OCI-LY3 (cell line): Measurements from ENCODE around the gene C12orf75.

Source experiments
- H2AFZ ChIP-seq: fragments of 200-600, 300-600 bp; shearing (Covaris generic); 2 replicates; pipeline ENCODE4 v1.6.0; 2014; ENCODE audit warnings: antibody characterized with exemption, low read depth, low read length
- H3K27ac ChIP-seq: fragments of 200-600, 300-600 bp; sonication (generic); 2 replicates; pipeline ENCODE4 v1.5.1; 2014; ENCODE audit warnings: mild to moderate bottlenecking, low read length, moderate library complexity, mixed read lengths
- H3K27me3 ChIP-seq: fragments of 200-600, 300-600 bp; sonication (generic); 2 replicates; pipeline ENCODE4 v1.6.1; 2014; ENCODE audit warnings: low read depth, low read length, mixed read lengths
- H3K36me3 ChIP-seq: fragments of 200-600, 300-600 bp; sonication (generic); replicated peaks from 2 replicates; pipeline ENCODE3; 2014; ENCODE audit warnings: low read depth, low read length, mixed read lengths
- H3K4me1 ChIP-seq: fragments of 300-600, 200-600 bp; sonication (generic); 2 replicates; pipeline ENCODE4 v1.6.1; 2014; ENCODE audit warnings: low read length, mixed read lengths
- H3K4me2 ChIP-seq: fragments of 200-600, 300-600 bp; sonication (generic); 2 replicates; pipeline ENCODE4 v1.6.1; 2014; ENCODE audit warnings: low read length, mixed read lengths
- H3K4me3 ChIP-seq: fragments of 300-600, 200-600 bp; sonication (generic); 2 replicates; pipeline ENCODE4 v1.5.1; 2014; ENCODE audit warnings: antibody characterized with exemption, mild to moderate bottlenecking, low read length, moderate library complexity
- H3K79me2 ChIP-seq: fragments of 300-600, 200-600 bp; shearing (Covaris generic); 2 replicates; pipeline ENCODE4 v1.6.1; 2014; ENCODE audit warnings: mild to moderate bottlenecking, low read length, mixed read lengths
- H3K9ac ChIP-seq: fragments of 300-600, 200-600 bp; shearing (Covaris generic); 2 replicates; pipeline ENCODE4 v1.6.0; 2014; ENCODE audit warnings: mild to moderate bottlenecking, low read length, moderate library complexity
- H3K9me3 ChIP-seq: fragments of 200-600, 300-600 bp; shearing (Covaris generic); 2 replicates; pipeline ENCODE4 v1.6.1; 2014; ENCODE audit warnings: low read length, mixed read lengths; ENCODE audit not compliant: insufficient read depth
- H4K20me1 ChIP-seq: fragments of 200-600, 300-600 bp; sonication (generic); 2 replicates; pipeline ENCODE4 v1.6.1; 2016; ENCODE audit warnings: low read length, mixed read lengths; ENCODE audit not compliant: insufficient read depth
- EZH2phosphoT487 ChIP-seq: fragments of 200-600 bp; shearing (Covaris generic); IDR thresholded peaks from 2 replicates; pipeline ENCODE4 v1.6.1; 2018; ENCODE audit warnings: antibody characterized with exemption, mixed run types, low read depth
- TF ChIP-seq, protein P1 (sequence below): fragments of 200-600, 300-600 bp; sonication (generic); IDR thresholded peaks from 2 replicates; pipeline ENCODE4 v1.5.1; 2014; ENCODE audit warnings: antibody characterized with exemption, low read length, low read depth

C12orf75 gene

DNA sequence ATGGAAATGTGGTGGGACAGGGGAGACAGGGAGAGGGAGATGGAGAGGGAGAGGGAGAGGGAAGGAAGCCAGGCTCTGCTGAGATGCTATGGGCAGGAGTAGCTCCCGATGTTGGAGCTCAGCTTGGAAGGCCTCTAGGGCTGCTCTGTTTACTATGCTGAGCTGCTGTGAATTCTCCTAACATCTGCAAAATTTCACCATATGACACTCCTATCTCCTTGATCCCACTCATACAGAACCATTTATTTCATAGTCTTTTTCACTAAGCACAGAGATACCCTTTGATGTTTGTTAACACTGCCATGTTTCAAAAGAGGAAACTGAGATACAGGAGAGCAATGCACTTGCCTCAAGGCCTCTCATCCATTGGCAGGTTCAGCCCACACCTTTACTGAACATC is 60.7 kb downstream of the C12orf75 start:
- no peak overlapping the region for H3K9ac ChIP-seq
- TF ChIP-seq EZH2phosphoT487 = no peak
- TF ChIP-seq, protein P1, sequence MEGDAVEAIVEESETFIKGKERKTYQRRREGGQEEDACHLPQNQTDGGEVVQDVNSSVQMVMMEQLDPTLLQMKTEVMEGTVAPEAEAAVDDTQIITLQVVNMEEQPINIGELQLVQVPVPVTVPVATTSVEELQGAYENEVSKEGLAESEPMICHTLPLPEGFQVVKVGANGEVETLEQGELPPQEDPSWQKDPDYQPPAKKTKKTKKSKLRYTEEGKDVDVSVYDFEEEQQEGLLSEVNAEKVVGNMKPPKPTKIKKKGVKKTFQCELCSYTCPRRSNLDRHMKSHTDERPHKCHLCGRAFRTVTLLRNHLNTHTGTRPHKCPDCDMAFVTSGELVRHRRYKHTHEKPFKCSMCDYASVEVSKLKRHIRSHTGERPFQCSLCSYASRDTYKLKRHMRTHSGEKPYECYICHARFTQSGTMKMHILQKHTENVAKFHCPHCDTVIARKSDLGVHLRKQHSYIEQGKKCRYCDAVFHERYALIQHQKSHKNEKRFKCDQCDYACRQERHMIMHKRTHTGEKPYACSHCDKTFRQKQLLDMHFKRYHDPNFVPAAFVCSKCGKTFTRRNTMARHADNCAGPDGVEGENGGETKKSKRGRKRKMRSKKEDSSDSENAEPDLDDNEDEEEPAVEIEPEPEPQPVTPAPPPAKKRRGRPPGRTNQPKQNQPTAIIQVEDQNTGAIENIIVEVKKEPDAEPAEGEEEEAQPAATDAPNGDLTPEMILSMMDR = no peak
- H4K20me1 ChIP-seq = no peaks in the 10 kb centered on the region
- H2AFZ ChIP-seq = no peak overlapping the region
- no peaks in the 10 kb centered on the region for H3K79me2 ChIP-seq
- no peaks in the 10 kb centered on the region for H3K4me1 ChIP-seq
- H3K27me3 ChIP-seq = no peaks in the 10 kb centered on the region
- H3K27ac ChIP-seq = no peak overlapping the region
- H3K9me3 ChIP-seq = no peaks in the 10 kb centered on the region
- H3K36me3 ChIP-seq = no peaks in the 10 kb centered on the region
- no peak overlapping the region for H3K4me3 ChIP-seq
- no peak overlapping the region for H3K4me2 ChIP-seq

DNA sequence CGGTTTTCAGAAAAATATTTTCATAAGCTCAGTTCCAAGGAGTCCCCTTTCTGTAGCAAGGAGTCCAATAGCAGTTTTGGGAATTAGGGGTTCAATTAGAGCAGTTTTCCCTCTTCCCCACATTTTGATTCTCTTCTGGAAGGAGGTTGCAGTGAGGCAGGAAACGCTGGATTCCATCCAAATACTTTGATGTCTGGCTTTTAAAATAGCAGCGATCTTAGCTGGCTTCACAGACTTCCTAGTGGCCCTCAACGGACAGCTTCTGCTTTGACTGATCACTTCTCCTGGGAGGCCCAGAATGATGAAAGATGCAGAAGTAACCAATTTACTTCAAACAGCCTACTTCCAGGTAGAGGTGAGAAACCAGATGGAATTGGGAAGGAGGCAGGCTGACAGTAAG is 63.1 kb downstream of the C12orf75 start:
- Histone ChIP-seq H3K36me3 (no peaks in the 10 kb centered on the region), H3K9ac (no peak overlapping the region), H3K9me3 (no peaks in the 10 kb centered on the region)

DNA sequence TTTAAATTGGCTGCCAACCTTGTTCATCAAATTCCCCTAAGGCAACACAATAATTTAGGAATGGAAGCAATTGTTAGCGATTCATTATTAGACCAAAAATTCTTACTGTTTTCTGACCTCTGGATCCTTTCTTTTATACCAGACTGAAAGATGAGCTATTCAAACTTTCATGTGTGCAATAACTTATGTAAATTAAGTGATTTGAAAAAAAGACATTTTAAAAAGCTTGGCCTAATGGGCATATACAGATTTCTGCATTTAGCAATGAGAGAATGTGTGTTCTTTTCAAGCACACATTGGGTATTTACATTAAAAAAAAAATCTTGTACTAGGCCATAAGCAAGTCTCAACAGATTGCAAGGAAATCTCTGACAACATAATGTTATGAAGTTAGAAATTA is 65.5 kb downstream of the C12orf75 start:
- H3K27me3 ChIP-seq = no peaks in the 10 kb centered on the region
- no peaks in the 10 kb centered on the region for H3K9me3 ChIP-seq
- H3K9ac ChIP-seq = no peak overlapping the region
- TF ChIP-seq, protein P1 = no peak
- no peak for TF ChIP-seq EZH2phosphoT487
- H4K20me1 ChIP-seq = no peaks in the 10 kb centered on the region
- no peaks in the 10 kb centered on the region for H3K79me2 ChIP-seq
- H3K4me2 ChIP-seq = no peak overlapping the region
- H3K36me3 ChIP-seq = no peaks in the 10 kb centered on the region
- H3K4me1 ChIP-seq = no peaks in the 10 kb centered on the region
- no peak overlapping the region for H3K27ac ChIP-seq
- no peak overlapping the region for H3K4me3 ChIP-seq
- no peak overlapping the region for H2AFZ ChIP-seq

More for the DNA sequence above, 63.1 kb downstream of the C12orf75 start:
- no peaks in the 10 kb centered on the region for H4K20me1 ChIP-seq
- no peak overlapping the region for H3K4me2 ChIP-seq
- H3K27ac ChIP-seq = no peak overlapping the region
- no peaks in the 10 kb centered on the region for H3K79me2 ChIP-seq
- H2AFZ ChIP-seq = no peak overlapping the region
- no peaks in the 10 kb centered on the region for H3K27me3 ChIP-seq
- no peaks in the 10 kb centered on the region for H3K4me1 ChIP-seq
- H3K4me3 ChIP-seq = no peak overlapping the region
- TF ChIP-seq, protein P1 = no peak
- no peak for TF ChIP-seq EZH2phosphoT487

DNA sequence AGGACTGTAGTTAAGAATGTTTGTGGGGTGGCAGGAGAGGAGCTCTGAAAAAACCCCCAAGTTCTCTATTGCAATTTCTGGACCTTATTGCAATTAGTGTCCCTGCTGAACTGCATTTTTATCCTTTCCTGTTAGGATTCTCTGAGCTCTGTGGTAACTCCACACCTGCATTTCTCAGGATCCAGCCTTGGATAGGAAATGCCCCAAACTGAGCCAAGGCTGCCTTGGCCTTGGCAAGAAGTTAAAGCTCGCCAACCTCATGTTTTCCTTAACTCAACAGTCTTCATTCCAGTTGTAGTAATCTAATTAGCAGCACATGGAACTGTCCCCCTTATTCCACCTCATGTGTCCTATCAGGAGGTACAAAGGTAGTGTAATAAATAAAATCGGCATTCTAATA is 66.5 kb downstream of the C12orf75 start:
- H3K79me2 ChIP-seq = no peaks in the 10 kb centered on the region
- no peaks in the 10 kb centered on the region for H3K4me1 ChIP-seq
- no peak for TF ChIP-seq EZH2phosphoT487
- TF ChIP-seq, protein P1 = no peak
- H4K20me1 ChIP-seq = no peaks in the 10 kb centered on the region
- no peak overlapping the region for H3K9ac ChIP-seq
- H2AFZ ChIP-seq = no peak overlapping the region
- no peak overlapping the region for H3K4me3 ChIP-seq
- no peaks in the 10 kb centered on the region for H3K9me3 ChIP-seq
- H3K4me2 ChIP-seq = no peak overlapping the region
- no peak overlapping the region for H3K27ac ChIP-seq
- H3K36me3 ChIP-seq = no peaks in the 10 kb centered on the region
- H3K27me3 ChIP-seq = no peaks in the 10 kb centered on the region
